BJ (cell line): Measurements from ENCODE around the gene ALK. TPM values are rescaled to one million over a fixed set of nuclear protein-coding genes. Genes with fewer than 3 reads are reported as not detected.

Experiments
- CTCF ChIA-PET: fragments of 350-600 bp; formaldehyde crosslinking; extraction: SDS; loops from one replicate; lab custom pipeline; 2021; ENCODE audit warnings: antibody characterized with exemption, inconsistent platforms; lab: Yijun Ruan, JAX
- POLR2A ChIA-PET: fragments of 300-600 bp; sonication (Branson Sonifier 250); formaldehyde crosslinking; extraction: SDS; loops from one replicate; lab custom pipeline; 2021; ENCODE audit warnings: antibody characterized with exemption; lab: Charles Lee
- DNase-seq: peaks from one replicate; pipeline ENCODE4 v3.0.0-alpha.2; 2011; ENCODE audit warnings: low read depth
- H3K27me3 ChIP-seq: 2 replicates; pipeline ENCODE4 v1.6.0; 2011; ENCODE audit warnings: low read length; ENCODE audit not compliant: control insufficient read depth, insufficient read depth
- H3K36me3 ChIP-seq: 2 replicates; pipeline ENCODE4 v1.5.1; 2011; ENCODE audit warnings: low read length; ENCODE audit not compliant: control insufficient read depth, insufficient read depth
- H3K4me3 ChIP-seq: 2 replicates; pipeline ENCODE4 v1.5.1; 2011; ENCODE audit warnings: low read depth, mild to moderate bottlenecking, control low read depth, low read length
- polyA plus RNA-seq: library from polyadenylated mRNA; depleted of rRNA; stranded (reverse); fragments of >200 nt; gene quantifications from 2 replicates; pipeline ENCODE4 v1.2.3, GENCODE V29; 2011
- TF ChIP-seq, protein P1 (sequence below): IDR thresholded peaks from 2 replicates; pipeline ENCODE4 v1.5.1; 2011; ENCODE audit warnings: low read depth, mild to moderate bottlenecking, control low read depth, inconsistent platforms, low read length, moderate library complexity; ENCODE audit not compliant: insufficient read depth

The ALK gene
- polyA plus RNA-seq, 1 experiment, result not detected

GRCh38 chr2:29942711-29943110 lies 21.3 kb upstream of the ALK start:
- TF ChIP-seq, protein P1, sequence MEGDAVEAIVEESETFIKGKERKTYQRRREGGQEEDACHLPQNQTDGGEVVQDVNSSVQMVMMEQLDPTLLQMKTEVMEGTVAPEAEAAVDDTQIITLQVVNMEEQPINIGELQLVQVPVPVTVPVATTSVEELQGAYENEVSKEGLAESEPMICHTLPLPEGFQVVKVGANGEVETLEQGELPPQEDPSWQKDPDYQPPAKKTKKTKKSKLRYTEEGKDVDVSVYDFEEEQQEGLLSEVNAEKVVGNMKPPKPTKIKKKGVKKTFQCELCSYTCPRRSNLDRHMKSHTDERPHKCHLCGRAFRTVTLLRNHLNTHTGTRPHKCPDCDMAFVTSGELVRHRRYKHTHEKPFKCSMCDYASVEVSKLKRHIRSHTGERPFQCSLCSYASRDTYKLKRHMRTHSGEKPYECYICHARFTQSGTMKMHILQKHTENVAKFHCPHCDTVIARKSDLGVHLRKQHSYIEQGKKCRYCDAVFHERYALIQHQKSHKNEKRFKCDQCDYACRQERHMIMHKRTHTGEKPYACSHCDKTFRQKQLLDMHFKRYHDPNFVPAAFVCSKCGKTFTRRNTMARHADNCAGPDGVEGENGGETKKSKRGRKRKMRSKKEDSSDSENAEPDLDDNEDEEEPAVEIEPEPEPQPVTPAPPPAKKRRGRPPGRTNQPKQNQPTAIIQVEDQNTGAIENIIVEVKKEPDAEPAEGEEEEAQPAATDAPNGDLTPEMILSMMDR, result no peak
- Histone ChIP-seq H3K27me3 (no peaks in the 10 kb centered on the region), H3K4me3 (no peak overlapping the region), H3K36me3 (no peaks in the 10 kb centered on the region)
- ChIA-PET CTCF (interaction anchor here (0.6 kb wide), 1 partner anchor 14 kb away, joined by 3 read pairs; no protein-coding TSS in a partner anchor), POLR2A (no interaction called here)
- DNase-seq, result no peak

DNA sequence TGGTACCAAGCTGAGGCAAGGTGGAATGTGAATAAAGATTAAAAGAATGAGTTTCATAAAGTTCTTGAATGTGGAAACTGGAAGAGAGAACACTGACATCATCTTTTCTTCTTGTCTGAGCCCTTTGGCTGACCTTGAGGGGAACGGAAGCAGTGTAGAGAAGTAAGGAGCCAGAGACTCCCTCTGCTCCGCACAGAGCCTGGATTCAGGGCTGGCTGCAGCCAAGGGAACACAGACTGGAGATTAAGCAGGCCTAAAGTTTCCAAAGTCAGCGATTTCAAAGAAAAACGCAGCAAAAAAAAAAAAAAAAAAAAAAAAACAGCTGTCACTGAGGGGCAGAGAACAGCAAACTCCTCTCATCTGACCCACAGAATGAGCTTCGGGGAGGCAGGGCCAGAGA lies 19.3 kb upstream of the ALK start:
- ChIA-PET CTCF (no interaction called here), POLR2A (no interaction called here)
- TF ChIP-seq, protein P1, result no peak
- Histone ChIP-seq H3K27me3 (no peaks in the 10 kb centered on the region), H3K36me3 (no peaks in the 10 kb centered on the region), H3K4me3 (no peak overlapping the region)
- no peak for DNase-seq

DNA sequence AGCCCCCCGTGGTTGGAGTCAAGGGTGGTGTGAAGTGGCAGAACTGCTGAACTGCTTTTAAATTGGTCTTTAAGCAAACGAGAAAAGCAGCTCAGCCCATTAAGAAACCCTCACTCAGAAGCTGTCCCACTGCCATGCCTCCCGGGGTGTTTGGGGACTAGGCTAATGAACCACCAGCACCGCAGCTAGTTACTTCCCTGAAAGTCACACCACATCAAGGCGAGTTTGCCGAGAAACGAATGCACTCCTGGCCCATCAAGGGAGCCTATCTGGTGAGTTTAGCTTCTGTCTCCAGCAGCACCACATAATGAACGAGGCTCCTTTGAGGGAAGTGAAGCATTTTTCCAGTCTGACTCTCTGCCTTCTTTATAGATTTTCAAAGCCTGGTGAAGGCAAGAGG lies 14.6 kb upstream of the ALK start:
- H3K36me3 ChIP-seq, result no peaks in the 10 kb centered on the region
- ChIA-PET POLR2A (no interaction called here), CTCF (no interaction called here)
- H3K4me3 ChIP-seq, result no peak overlapping the region
- DNase-seq, result no peak
- H3K27me3 ChIP-seq, result no peaks in the 10 kb centered on the region
- TF ChIP-seq, protein P1, result no peak

- Histone ChIP-seq H3K4me3 (no peak overlapping the region), H3K27me3 (no peaks in the 10 kb centered on the region), H3K36me3 (no peaks in the 10 kb centered on the region)
- ChIA-PET CTCF (interaction anchor here (0.6 to 1.8 kb wide), 4 partner anchors 8 to 15 kb away, joined by 3 to 5 read pairs (median 4); no protein-coding TSS in a partner anchor), POLR2A (no interaction called here)
- TF ChIP-seq, protein P1, result no peak
- DNase-seq, result no peak
Measured at GRCh38 chr2:29931818-29932217, 10.4 kb upstream of the ALK start.

DNA sequence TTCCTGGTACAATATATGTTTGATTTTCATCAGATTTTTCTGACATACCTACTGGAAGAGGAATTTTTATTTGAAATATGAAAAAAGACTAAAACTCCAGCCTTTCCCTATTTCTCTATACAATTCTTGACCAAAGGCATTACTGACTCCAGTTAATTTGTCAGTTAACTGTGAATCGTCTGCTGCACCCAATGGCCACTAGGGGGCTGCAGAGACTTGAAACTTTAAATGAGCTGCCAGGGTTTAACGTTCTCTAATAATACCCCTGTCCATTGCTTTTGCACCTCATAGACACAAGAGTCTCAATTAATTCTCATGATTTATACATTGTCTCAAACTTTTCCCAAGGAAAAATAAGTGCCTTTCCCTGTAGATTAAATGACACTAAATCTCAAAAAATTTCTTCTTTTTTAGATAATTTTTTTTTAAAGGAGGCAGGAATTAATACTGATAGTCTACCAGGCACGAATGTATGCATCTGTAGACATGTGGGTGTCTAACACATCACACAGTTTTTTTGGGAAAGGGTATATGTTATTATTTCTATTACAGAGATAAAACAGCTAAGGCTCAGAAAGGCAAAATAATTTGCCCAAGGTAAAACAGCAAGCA lies 1.8 kb upstream of the ALK start:
- POLR2A ChIA-PET, result no interaction called here
- TF ChIP-seq, protein P1, result peak; percentile 92
- CTCF ChIA-PET, result interaction anchor here (0.6 to 6.0 kb wide), 21 partner anchors 8 to 708 kb away, joined by 3 to 59 read pairs (median 3); no protein-coding TSS in a partner anchor

More for the DNA sequence above, 1.8 kb upstream of the ALK start:
- DNase-seq, result no peak
- Histone ChIP-seq H3K36me3 (no peaks in the 10 kb centered on the region), H3K4me3 (no peak overlapping the region), H3K27me3 (peaks cover 22% of the 10 kb centered on the region)
